ENCODE measurements around the gene SPRY2. TPM values are rescaled to one million over a fixed set of nuclear protein-coding genes. Genes with fewer than 3 reads are reported as not detected.

Gene SPRY2, protein sequence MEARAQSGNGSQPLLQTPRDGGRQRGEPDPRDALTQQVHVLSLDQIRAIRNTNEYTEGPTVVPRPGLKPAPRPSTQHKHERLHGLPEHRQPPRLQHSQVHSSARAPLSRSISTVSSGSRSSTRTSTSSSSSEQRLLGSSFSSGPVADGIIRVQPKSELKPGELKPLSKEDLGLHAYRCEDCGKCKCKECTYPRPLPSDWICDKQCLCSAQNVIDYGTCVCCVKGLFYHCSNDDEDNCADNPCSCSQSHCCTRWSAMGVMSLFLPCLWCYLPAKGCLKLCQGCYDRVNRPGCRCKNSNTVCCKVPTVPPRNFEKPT
- total RNA-seq = 4.5 and 6.0 TPM in 2 replicates

GRCh38 chr13:80341101-80341755 lies at the start of gene SPRY2:
Gene SPRY2 (minus strand): TSS chr13:80341126. CDS start chr13:80337705, 3,421 bp downstream.

